H9 (cell line): ENCODE results near the gene SYNPO2. TPM values are rescaled to one million over a fixed set of nuclear protein-coding genes. Genes with fewer than 3 reads are reported as not detected.

Experiments
- DNase-seq: peaks from one replicate; pipeline ENCODE4 v3.0.0-alpha.2; 2017
- H2AFZ ChIP-seq: one replicate; pipeline ENCODE4 v1.6.1; 2013; ENCODE audit warnings: mild to moderate bottlenecking, low read length, control low read depth, moderate library complexity
- H2AK5ac ChIP-seq: 2 replicates; pipeline ENCODE4 v1.6.1; 2013; ENCODE audit warnings: low read length, control low read depth, mixed read lengths; ENCODE audit not compliant: insufficient read length
- H2BK120ac ChIP-seq: one replicate; pipeline ENCODE4 v1.6.1; 2013; ENCODE audit warnings: low read depth, mild to moderate bottlenecking, low read length, control low read depth, inconsistent platforms; ENCODE audit not compliant: poor library complexity, severe bottlenecking
- H2BK12ac ChIP-seq: 2 replicates; pipeline ENCODE4 v1.6.1; 2013; ENCODE audit warnings: low read length, control low read depth, mixed read lengths, low read depth; ENCODE audit not compliant: insufficient read length
- H2BK15ac ChIP-seq: 2 replicates; pipeline ENCODE4 v1.6.1; 2013; ENCODE audit warnings: low read depth, low read length, control low read depth
- H2BK20ac ChIP-seq: one replicate; pipeline ENCODE4 v1.6.1; 2013; ENCODE audit warnings: low read depth, mild to moderate bottlenecking, low read length, control low read depth, inconsistent platforms; ENCODE audit not compliant: poor library complexity, severe bottlenecking
- H2BK5ac ChIP-seq: 2 replicates; pipeline ENCODE4 v1.6.1; 2013; ENCODE audit warnings: low read length, control low read depth, mixed read lengths; ENCODE audit not compliant: insufficient read length
- H3K14ac ChIP-seq: 2 replicates; pipeline ENCODE4 v1.6.1; 2013; ENCODE audit warnings: low read length, control low read depth; ENCODE audit not compliant: insufficient read depth
- H3K18ac ChIP-seq: 2 replicates; pipeline ENCODE4 v1.6.1; 2013; ENCODE audit warnings: low read depth, mild to moderate bottlenecking, mixed read lengths, low read length, control low read depth; ENCODE audit not compliant: insufficient read length
- H3K23ac ChIP-seq: 2 replicates; pipeline ENCODE4 v1.6.1; 2013; ENCODE audit warnings: low read length, control low read depth, mixed read lengths, low read depth; ENCODE audit not compliant: insufficient read length
- H3K23me2 ChIP-seq: 2 replicates; pipeline ENCODE4 v1.6.1; 2013; ENCODE audit warnings: low read depth, mild to moderate bottlenecking, mixed read lengths, low read length, control low read depth; ENCODE audit not compliant: insufficient read length, poor library complexity, severe bottlenecking
- H3K27ac ChIP-seq: 2 replicates; pipeline ENCODE4 v1.5.1; 2013; ENCODE audit warnings: low read length, control low read depth, mixed read lengths, low read depth; ENCODE audit not compliant: insufficient read length
- H3K27me3 ChIP-seq: 2 replicates; pipeline ENCODE4 v1.6.1; 2013; ENCODE audit warnings: low read length, control low read depth, inconsistent platforms; ENCODE audit not compliant: insufficient read depth
- H3K4ac ChIP-seq: 2 replicates; pipeline ENCODE4 v1.6.1; 2013; ENCODE audit warnings: low read depth, mild to moderate bottlenecking, control low read depth, inconsistent platforms, low read length, moderate library complexity
- H3K4me1 ChIP-seq: 2 replicates; pipeline ENCODE4 v1.6.1; 2013; ENCODE audit warnings: low read length, control low read depth, inconsistent platforms; ENCODE audit not compliant: insufficient read depth
- H3K4me2 ChIP-seq: 2 replicates; pipeline ENCODE4 v1.6.1; 2013; ENCODE audit warnings: low read length, control low read depth, mixed read lengths; ENCODE audit not compliant: insufficient read length, insufficient read depth
- H3K56ac ChIP-seq: 2 replicates; pipeline ENCODE4 v1.6.1; 2013; ENCODE audit warnings: low read depth, mild to moderate bottlenecking, mixed read lengths, low read length, control low read depth; ENCODE audit not compliant: insufficient read length
- H3K79me1 ChIP-seq: 2 replicates; pipeline ENCODE4 v1.6.1; 2013; ENCODE audit warnings: low read depth, mild to moderate bottlenecking, moderate library complexity, low read length, control low read depth, inconsistent platforms; ENCODE audit not compliant: insufficient read depth, poor library complexity, severe bottlenecking
- H3K79me2 ChIP-seq: 2 replicates; pipeline ENCODE4 v1.6.1; 2013; ENCODE audit warnings: low read length, control low read depth, inconsistent platforms; ENCODE audit not compliant: insufficient read depth
- H3K9ac ChIP-seq: 2 replicates; pipeline ENCODE4 v1.6.1; 2013; ENCODE audit warnings: low read length, control low read depth, mixed read lengths; ENCODE audit not compliant: insufficient read length; ENCODE audit errors: extremely low read depth
- H3K9me3 ChIP-seq: one replicate; pipeline ENCODE4 v1.6.1; 2013; ENCODE audit warnings: low read depth, low read length, inconsistent platforms; ENCODE audit not compliant: control insufficient read depth
- H3T11ph ChIP-seq: one replicate; pipeline ENCODE4 v1.6.1; 2013; ENCODE audit warnings: mild to moderate bottlenecking, low read length, control low read depth, inconsistent platforms
- H4K20me1 ChIP-seq: one replicate; pipeline ENCODE4 v1.6.1; 2013; ENCODE audit not compliant: control insufficient read depth, insufficient read length, insufficient read depth
- H4K5ac ChIP-seq: 2 replicates; pipeline ENCODE4 v1.6.1; 2013; ENCODE audit warnings: low read depth, mild to moderate bottlenecking, mixed read lengths, low read length, control low read depth; ENCODE audit not compliant: insufficient read length
- H4K8ac ChIP-seq: replicated peaks from 2 replicates; pipeline ENCODE4 v1.6.1; 2013; ENCODE audit warnings: low read length, control low read depth, mixed read lengths, low read depth; ENCODE audit not compliant: insufficient read length
- H4K91ac ChIP-seq: 2 replicates; pipeline ENCODE4 v1.6.1; 2013; ENCODE audit warnings: low read depth, mild to moderate bottlenecking, moderate library complexity, mixed read lengths, low read length, control low read depth; ENCODE audit not compliant: insufficient read length
- H3K27ac Mint-ChIP-seq, 3 experiments: 2 replicates in 2 of 3; 3 replicates in 1 of 3; pipeline ENCODE4 v1.8.0; 2020 to 2021; ENCODE audit warnings: mixed read lengths in 3 of 3, mild to moderate bottlenecking in 1 of 3, moderate library complexity in 1 of 3
- H3K27me3 Mint-ChIP-seq: 2 replicates; pipeline ENCODE4 v1.8.0; 2021; ENCODE audit warnings: low read depth, mild to moderate bottlenecking, moderate library complexity, mixed read lengths
- H3K36me3 Mint-ChIP-seq, 3 experiments: 2 replicates in 2 of 3; 3 replicates in 1 of 3; pipeline ENCODE4 v1.8.0; 2020 to 2021; ENCODE audit warnings: low read depth in 3 of 3, mixed read lengths in 3 of 3; ENCODE audit not compliant: insufficient read depth in 1 of 3
- H3K4me1 Mint-ChIP-seq, 2 experiments: 2 replicates each; pipeline ENCODE4 v1.8.0; 2020; ENCODE audit warnings: mixed read lengths in 2 of 2
- H3K4me3 Mint-ChIP-seq, 2 experiments: 2 replicates in 1 of 2; 3 replicates in 1 of 2; pipeline ENCODE4 v1.8.0; 2020 to 2021; ENCODE audit warnings: mild to moderate bottlenecking in 2 of 2, mixed read lengths in 2 of 2, moderate library complexity in 1 of 2
- H3K9me3 Mint-ChIP-seq, 2 experiments: 2 replicates in 1 of 2; 3 replicates in 1 of 2; pipeline ENCODE4 v1.8.0; 2020; ENCODE audit warnings: mild to moderate bottlenecking in 2 of 2, mixed read lengths in 2 of 2, moderate library complexity in 1 of 2
- WGBS: extraction: QIAGEN DNeasy Blood & Tissue Kit; methylation state at CpG from one replicate; pipeline ENCODE4 v1.1.7; 2013; ENCODE audit warnings: missing lambda C conversion rate, low lambda C conversion rate, mixed read lengths; ENCODE audit not compliant: insufficient read length; ENCODE audit errors: extremely low coverage; 5-methylcytosine and 5-hydroxymethylcytosine counted together
- total RNA-seq: library from RNA; stranded (reverse); gene quantifications from 2 replicates; pipeline ENCODE4 v1.2.1, GENCODE V29; 2021
- TF ChIP-seq, protein P1 (sequence below): fragments of 200-600 bp; sonication (generic); conservative IDR thresholded peaks from 3 replicates; pipeline ENCODE4 v1.8.0; 2021; ENCODE audit warnings: antibody characterized with exemption, mild to moderate bottlenecking

The SYNPO2 gene
- total RNA-seq, 1 experiment from 2014 or later: 1.1 TPM

DNA sequence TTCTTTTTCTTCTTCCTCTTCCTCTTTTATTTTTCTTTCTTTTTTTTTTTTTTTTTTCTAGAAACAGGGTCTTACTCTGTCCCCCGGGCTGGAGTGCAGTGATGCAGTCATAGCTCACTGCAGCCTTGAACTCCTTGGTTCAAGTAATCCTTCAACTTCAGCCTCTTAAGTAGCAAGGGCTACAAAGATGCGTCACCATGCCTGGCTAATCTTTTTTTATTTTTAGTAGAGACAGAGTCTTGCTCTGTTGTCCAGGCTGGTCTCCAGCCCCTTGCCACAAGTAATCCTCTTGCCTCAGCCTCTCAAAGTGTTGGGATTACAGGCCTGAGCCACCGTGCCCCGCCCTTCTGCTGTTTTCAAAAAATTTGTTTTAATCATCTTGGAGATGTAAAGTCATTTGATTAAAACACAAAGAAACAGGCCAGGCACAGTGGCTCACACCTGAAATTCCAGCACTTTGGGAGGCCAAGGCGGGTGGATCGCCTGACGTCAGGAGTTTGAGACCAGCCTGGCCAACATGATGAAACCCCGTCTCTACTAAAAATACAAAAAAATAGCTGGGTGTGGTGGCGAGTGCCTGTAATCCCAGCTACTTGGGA, 28.1 kb downstream of the SYNPO2 start:
- H3K27me3 ChIP-seq: no peaks in the 10 kb centered on the region
- TF ChIP-seq, protein P1, sequence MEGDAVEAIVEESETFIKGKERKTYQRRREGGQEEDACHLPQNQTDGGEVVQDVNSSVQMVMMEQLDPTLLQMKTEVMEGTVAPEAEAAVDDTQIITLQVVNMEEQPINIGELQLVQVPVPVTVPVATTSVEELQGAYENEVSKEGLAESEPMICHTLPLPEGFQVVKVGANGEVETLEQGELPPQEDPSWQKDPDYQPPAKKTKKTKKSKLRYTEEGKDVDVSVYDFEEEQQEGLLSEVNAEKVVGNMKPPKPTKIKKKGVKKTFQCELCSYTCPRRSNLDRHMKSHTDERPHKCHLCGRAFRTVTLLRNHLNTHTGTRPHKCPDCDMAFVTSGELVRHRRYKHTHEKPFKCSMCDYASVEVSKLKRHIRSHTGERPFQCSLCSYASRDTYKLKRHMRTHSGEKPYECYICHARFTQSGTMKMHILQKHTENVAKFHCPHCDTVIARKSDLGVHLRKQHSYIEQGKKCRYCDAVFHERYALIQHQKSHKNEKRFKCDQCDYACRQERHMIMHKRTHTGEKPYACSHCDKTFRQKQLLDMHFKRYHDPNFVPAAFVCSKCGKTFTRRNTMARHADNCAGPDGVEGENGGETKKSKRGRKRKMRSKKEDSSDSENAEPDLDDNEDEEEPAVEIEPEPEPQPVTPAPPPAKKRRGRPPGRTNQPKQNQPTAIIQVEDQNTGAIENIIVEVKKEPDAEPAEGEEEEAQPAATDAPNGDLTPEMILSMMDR: no peak
- no peaks in the 10 kb centered on the region for H3K79me2 ChIP-seq
- H2AK5ac ChIP-seq: no peak overlapping the region
- no peak overlapping the region for H3K18ac ChIP-seq
- no peak overlapping the region for H3K56ac ChIP-seq
- Mint-ChIP-seq H3K27ac (no peak overlapping the region; a peak in 1 of 7 replicates), H3K36me3 (no peaks in the 10 kb centered on the region; a peak in 1 of 7 replicates), H3K27me3 (no peaks in the 10 kb centered on the region), H3K9me3 (no peaks in the 10 kb centered on the region), H3K4me1 (no peaks in the 10 kb centered on the region), H3K4me3 (no peak overlapping the region)
- no peak overlapping the region for H4K5ac ChIP-seq
- H3K4me1 ChIP-seq: no peaks in the 10 kb centered on the region
- H2BK5ac ChIP-seq: no peak overlapping the region
- no peak overlapping the region for H2BK20ac ChIP-seq
- H3K4ac ChIP-seq: no peak overlapping the region
- H4K20me1 ChIP-seq: no peaks in the 10 kb centered on the region
- no peak for DNase-seq
- H3K23me2 ChIP-seq: no peaks in the 10 kb centered on the region
- no peak overlapping the region for H2BK120ac ChIP-seq
- H3K79me1 ChIP-seq: no peaks in the 10 kb centered on the region
- H3K9me3 ChIP-seq: no peaks in the 10 kb centered on the region
- H3K9ac ChIP-seq: no peak overlapping the region
- H4K8ac ChIP-seq: no peak overlapping the region
- no peak overlapping the region for H3K14ac ChIP-seq
- H4K91ac ChIP-seq: no peak overlapping the region
- no peak overlapping the region for H2BK15ac ChIP-seq
- H2AFZ ChIP-seq: no peak overlapping the region
- WGBS: no CpG with 5 or more reads among the region's 9 CpGs
- H2BK12ac ChIP-seq: no peak overlapping the region
- no peak overlapping the region for H3K4me2 ChIP-seq
- H3T11ph ChIP-seq: no peak overlapping the region
- no peak overlapping the region for H3K23ac ChIP-seq
- H3K27ac ChIP-seq: no peak overlapping the region
